AG09309 (cell line): ENCODE data around the gene PAQR9.

Experiments
- DNase-seq: peaks from one replicate; pipeline ENCODE4 v3.0.0-alpha.2; 2010; ENCODE audit warnings: low read depth
- H3K4me3 ChIP-seq: 2 replicates; pipeline ENCODE4 v1.5.1; 2011; ENCODE audit warnings: mild to moderate bottlenecking, low read depth, low read length, moderate library complexity; ENCODE audit not compliant: control insufficient read depth
- CTCF ChIP-seq: IDR thresholded peaks from 2 replicates; pipeline ENCODE4 v1.5.1; 2011; ENCODE audit warnings: mild to moderate bottlenecking, low read depth, low read length, inconsistent platforms; ENCODE audit not compliant: insufficient read depth, control insufficient read depth; ENCODE audit errors: missing control alignments

Gene PAQR9

GRCh38 chr3:142963516-142964448 lies at the start of gene PAQR9:
TSS of gene PAQR9 (minus strand) at chr3:142963674. CDS start at chr3:142963336, 338 bp downstream.
- H3K4me3 ChIP-seq: peak within 1 kb of the TSS; percentile 49
- DNase-seq: no peak
- TF ChIP-seq CTCF: no peak

GRCh38 chr3:143011705-143012104 lies 48.2 kb upstream of the PAQR9 start:
- H3K4me3 ChIP-seq: no peak overlapping the region
- no peak for TF ChIP-seq CTCF
- DNase-seq: no peak

GRCh38 chr3:143010024-143010423 lies 46.5 kb upstream of the PAQR9 start:
- TF ChIP-seq CTCF: no peak
- H3K4me3 ChIP-seq: no peak overlapping the region
- no peak for DNase-seq

GRCh38 chr3:143004823-143005222 lies 41.3 kb upstream of the PAQR9 start:
- H3K4me3 ChIP-seq: no peak overlapping the region
- no peak for DNase-seq
- no peak for TF ChIP-seq CTCF

GRCh38 chr3:143002727-143003126 lies 39.3 kb upstream of the PAQR9 start:
- H3K4me3 ChIP-seq: peak overlapping the region; percentile 88
- no peak for DNase-seq
- TF ChIP-seq CTCF: no peak

GRCh38 chr3:143002083-143002712 lies 38.7 kb upstream of the PAQR9 start:
- peak overlapping the region; percentile 88 for H3K4me3 ChIP-seq
- no peak for DNase-seq
- no peak for TF ChIP-seq CTCF
